Pancreas (tissue), 10 donors: ENCODE data around the gene DAD1. TPM values are rescaled to one million over a fixed set of nuclear protein-coding genes. Genes with fewer than 3 reads are reported as not detected.
"Not testable (repeated sequence)": the region's sequence is repeated elsewhere in the genome, so short reads cannot be mapped to it uniquely, and the experiment has no call there.

ENCODE experiments used
- ATAC-seq, 4 donors: fragments of 200-7000 bp; cut with Tn5 transposase; one replicate each; pipeline versions ENCODE4 v1.8.0 to v1.9.1; 2020; ENCODE audit warnings: mild to moderate bottlenecking in 4 of 4, moderate library complexity in 4 of 4
- DNase-seq, 6 donors: peaks; one replicate each; pipeline ENCODE4 v3.0.0-alpha.2; 2020
- FAIRE-seq: peaks from 2 replicates; lab custom pipeline; 2012; peaks lifted over from hg19 to GRCh38; lab: Jason Lieb, UNC
- H3K27ac ChIP-seq, 4 donors: fragments of 200-600 bp; sonication (generic); 1 replicate in 3 of 4; 2 replicates in 1 of 4; pipeline versions ENCODE4 v1.5.0 to v1.8.0; 2020
- H3K27me3 ChIP-seq, 4 donors: fragments of 200-600 bp; one replicate each; pipeline ENCODE4 v1.8.0; 2021
- H3K36me3 ChIP-seq, 3 donors: fragments of 200-600 bp; sonication (generic) in 1 of 3; one replicate each; pipeline versions ENCODE4 v1.5.0 to v1.8.0; 2020 to 2021
- H3K4me1 ChIP-seq, 3 donors: fragments of 200-600 bp; one replicate each; pipeline ENCODE4 v1.8.0; 2021
- H3K4me3 ChIP-seq, 4 donors: fragments of 200-600 bp; sonication (generic) in 2 of 4; one replicate each; pipeline versions ENCODE4 v1.5.0 to v1.8.0; 2020 to 2021
- H3K9me3 ChIP-seq, 4 donors: fragments of 200-600 bp; one replicate each; pipeline ENCODE4 v1.8.0; 2021
- CTCF ChIP-seq, 4 donors: fragments of 200-600 bp; sonication (generic) in 3 of 4; IDR thresholded peaks; one replicate each; pipeline versions ENCODE4 v1.5.0 to v1.8.0; 2021; ENCODE audit warnings: antibody characterized with exemption in 4 of 4
- WGBS, 2 donors: extraction: QIAGEN DNeasy Blood & Tissue Kit; methylation state at CpG; one replicate each; pipeline ENCODE4 v1.1.7; 2013; 5-methylcytosine and 5-hydroxymethylcytosine counted together
- intact Hi-C, 3 donors: fragments of 100-400 bp; cut with DNase I; formaldehyde crosslinking; loops; one replicate each; pipeline versions ENCODE4 v1.11.1 to v1.14.2; 2022
- polyA plus RNA-seq, 2 donors: library from polyadenylated mRNA; stranded (reverse); fragments of 200-250 nt; gene quantifications; one replicate each; pipeline ENCODE4 v1.2.3, GENCODE V29; 2013
- total RNA-seq, 6 donors: library from RNA; stranded (reverse); fragmentation: NEBNext Ultra II Directional in 4 of 6; extraction: Animal tissue kit (Norgen Biotek cat#: 25700) in 4 of 6; gene quantifications; one replicate each; pipeline versions ENCODE4 v1.2.1 to v1.2.4, GENCODE V29; 2021 to 2023
- donor health status: healthy with polysubstance abuse.
- donor health status: DM: no; HTN: no; CAD: no; lungs with moderate emphysema.
- donor health status: DM: no; HTN: no; CAD: no.
- donor health status: control.
- donor health status: control.
- donor health status: Bipolar disorder and iron deficiency.
- donor health status: DM: yes; HTN: yes; CAD: no.
- donor health status: DM: no; HTN: no; CAD: no.
- donor health status: DM: no; HTN: no; CAD: no.
- donor health status: DM: yes; HTN: yes; CAD: no.

DAD1 gene
- total and polyA plus RNA-seq, 8 donors, result 58.2 to 178 (median 85.2) TPM

GRCh38 chr14:22593189-22593588, 4.2 kb upstream of the DAD1 start:
- no peak for DNase-seq
- no peaks in the 10 kb centered on the region for H3K9me3 ChIP-seq
- WGBS, 2 donors, result 39 to 54% methylated on average over 3 of the region's 3 CpGs
- peaks cover 1 to 8% (median 6%) of the 10 kb centered on the region in 3 donors for H3K4me1 ChIP-seq
- no peak overlapping the region for H3K27ac ChIP-seq
- FAIRE-seq, result no peak
- no peak for ATAC-seq
- intact Hi-C loops, result no loop called here
- H3K36me3 ChIP-seq, result no peaks in the 10 kb centered on the region
- no peak overlapping the region for H3K4me3 ChIP-seq
- H3K27me3 ChIP-seq, result no peaks in the 10 kb centered on the region
- no peak for TF ChIP-seq CTCF (IDR thresholded peaks at IDR 0.05)

GRCh38 chr14:22588526-22589095, 413 bp downstream of the DAD1 start:
- Histone ChIP-seq H3K4me3 (peak overlapping the region; percentile 41 to 71 (median 66)), H3K27ac (peak overlapping the region; percentile 76 to 99 (median 98)), H3K4me1 (peaks cover 27 to 41% (median 27%) of the 10 kb centered on the region in 3 donors), H3K9me3 (no peaks in the 10 kb centered on the region), H3K36me3 (no peaks in the 10 kb centered on the region), H3K27me3 (no peaks in the 10 kb centered on the region)
- intact Hi-C loops, result no loop called here
- DNase-seq (no peak), ATAC-seq (no peak), FAIRE-seq (no peak)
- WGBS, 2 donors, result 0 to 1% methylated on average over 17 of the region's 17 CpGs
- TF ChIP-seq CTCF (IDR thresholded peaks at IDR 0.05), result no peak

GRCh38 chr14:22587677-22588422, 1.2 kb downstream of the DAD1 start:
- Histone ChIP-seq H3K27ac (peak overlapping the region in 1 of 4 donors; percentile 11), H3K4me3 (peak overlapping the region; percentile 41 to 71 (median 66)), H3K4me1 (peaks cover 27 to 41% (median 27%) of the 10 kb centered on the region in 3 donors)
- intact Hi-C loops, FAIRE-seq, DNase-seq, H3K27me3 ChIP-seq, H3K36me3 ChIP-seq, ATAC-seq, H3K9me3 ChIP-seq: not testable (repeated sequence)
- WGBS, 2 donors, result 56 to 62% methylated on average over 10 of the region's 10 CpGs

- Histone ChIP-seq H3K4me3 (peak overlapping the region in 2 of 4 donors; percentile 65 to 71), H3K27ac (no peak overlapping the region), H3K4me1 (peaks cover 27 to 41% (median 27%) of the 10 kb centered on the region in 3 donors), H3K36me3 (no peaks in the 10 kb centered on the region), H3K27me3 (no peaks in the 10 kb centered on the region), H3K9me3 (no peaks in the 10 kb centered on the region)
- no peak for TF ChIP-seq CTCF (IDR thresholded peaks at IDR 0.05)
- DNase-seq, result no peak
- ATAC-seq, result no peak
- intact Hi-C loops, result no loop called here
- WGBS, 2 donors, result 77 to 82% methylated on average over 5 of the region's 5 CpGs
- FAIRE-seq, result no peak
These were observed 1.8 kb downstream of the DAD1 start for GRCh38 chr14:22587247-22587646.

GRCh38 chr14:22583994-22584393, 5.0 kb downstream of the DAD1 start:
- Histone ChIP-seq H3K27ac (no peak overlapping the region), H3K4me3 (no peak overlapping the region), H3K27me3 (no peaks in the 10 kb centered on the region), H3K9me3 (no peaks in the 10 kb centered on the region), H3K36me3 (no peaks in the 10 kb centered on the region), H3K4me1 (peaks cover 21 to 42% (median 33%) of the 10 kb centered on the region in 3 donors)
- intact Hi-C loops, result no loop called here
- FAIRE-seq (no peak), DNase-seq (no peak), ATAC-seq (no peak)
- TF ChIP-seq CTCF (IDR thresholded peaks at IDR 0.05), result no peak
- WGBS, 2 donors, result 37 to 50% methylated on average over 1 of the region's 1 CpG
